GM10248 (cell line): ENCODE measurements around the gene CCDC51.
"Not testable (repeated sequence)": the region's sequence is repeated elsewhere in the genome, so short reads cannot be mapped to it uniquely, and the experiment has no call there.

Source experiments
- CTCF ChIA-PET: fragments of 300-600 bp; sonication (Branson Sonifier 250); formaldehyde crosslinking; extraction: SDS; loops from one replicate; lab custom pipeline; 2021; ENCODE audit warnings: antibody characterized with exemption; lab: Yijun Ruan, JAX
- POLR2A ChIA-PET: fragments of 350-650 bp; sonication (Branson Sonifier 250); formaldehyde crosslinking; extraction: SDS; loops from one replicate; lab custom pipeline; 2020; ENCODE audit warnings: antibody characterized with exemption; lab: Yijun Ruan, JAX
- DNase-seq: peaks from one replicate; pipeline ENCODE4 v3.0.0; 2012; ENCODE audit errors: extremely low spot score
- CTCF ChIP-seq: IDR thresholded peaks from 2 replicates; pipeline ENCODE4 v1.5.1; 2012; ENCODE audit warnings: mild to moderate bottlenecking, low read depth; ENCODE audit errors: extremely low read depth, missing control alignments, control extremely low read depth

Gene CCDC51

GRCh38 chr3:48466386-48467109 is 26.6 kb upstream of the CCDC51 start:
- ChIA-PET POLR2A (interaction anchor here (0.8 kb wide), 1 partner anchor 563 kb away, joined by 3 read pairs; the partner anchor contains the start of gene IMPDH2), CTCF (interaction anchor here (0.7 to 1.9 kb wide), 7 partner anchors 8 to 83 kb away, joined by 3 to 15 read pairs (median 4); no protein-coding TSS in a partner anchor)
- no peak for TF ChIP-seq CTCF
- peak; percentile 36 for DNase-seq

GRCh38 chr3:48465531-48466378 is 25.8 kb upstream of the CCDC51 start:
- POLR2A ChIA-PET, result no interaction called here
- TF ChIP-seq CTCF, result peak; percentile 53
- CTCF ChIA-PET, result interaction anchor here (0.7 to 1.9 kb wide), 6 partner anchors 11 to 84 kb away, joined by 3 to 15 read pairs (median 5); no protein-coding TSS in a partner anchor
- DNase-seq, result peak; percentile 92

- no peak for TF ChIP-seq CTCF
- ChIA-PET POLR2A (no interaction called here), CTCF (interaction anchor here (1.3 to 4.5 kb wide), 6 partner anchors 10 to 83 kb away, joined by 3 to 17 read pairs (median 6); no protein-coding TSS in a partner anchor)
- DNase-seq, result no peak
Measured at GRCh38 chr3:48465237-48465530, 25.3 kb upstream of the CCDC51 start.

- TF ChIP-seq CTCF, result no peak
- ChIA-PET CTCF (interaction anchor here (0.8 to 4.5 kb wide), 6 partner anchors 10 to 94 kb away, joined by 3 to 17 read pairs (median 5); no protein-coding TSS in a partner anchor), POLR2A (interaction anchor here (1.3 kb wide), 1 partner anchor 18 kb away, joined by 3 read pairs; the partner anchor contains the start of gene ATRIP)
- no peak for DNase-seq
Measured at GRCh38 chr3:48464713-48465221, 24.8 kb upstream of the CCDC51 start.

- DNase-seq, result no peak
- CTCF ChIA-PET, result interaction anchor here (1.0 to 4.5 kb wide), 6 partner anchors 19 to 90 kb away, joined by 3 to 17 read pairs (median 5); no protein-coding TSS in a partner anchor
- POLR2A ChIA-PET, result interaction anchor here (1.3 kb wide), 1 partner anchor 17 kb away, joined by 3 read pairs; the partner anchor contains the start of gene ATRIP
- no peak for TF ChIP-seq CTCF
Measured at GRCh38 chr3:48463703-48464102, 23.8 kb upstream of the CCDC51 start.

- POLR2A ChIA-PET, DNase-seq: not testable (repeated sequence)
- CTCF ChIA-PET, result interaction anchor here (1.4 to 4.5 kb wide), 3 partner anchors 8 to 26 kb away, joined by 5 to 17 read pairs (median 5); no protein-coding TSS in a partner anchor
Measured at GRCh38 chr3:48461767-48462166, 21.8 kb upstream of the CCDC51 start.
